ENCODE measurements around the gene PILRA. TPM values are rescaled to one million over a fixed set of nuclear protein-coding genes. Genes with fewer than 3 reads are reported as not detected.
"Not testable (repeated sequence)": the region's sequence is repeated elsewhere in the genome, so short reads cannot be mapped to it uniquely, and the experiment has no call there.

PILRA gene
- total RNA-seq, 1 donor from 2014 or later = not detected

GRCh38 chr7:100370746-100371145 lies 2.5 kb upstream of the PILRA start:
- no peak for TF ChIP-seq CTCF (IDR thresholded peaks at IDR 0.05; ENCODE audit: insufficient read depth, low read length, poor library complexity, severe bottlenecking)
- H3K27me3 ChIP-seq (ENCODE audit: control insufficient read depth, insufficient read depth, low read length) = no peaks in the 10 kb centered on the region
- H3K4me3 ChIP-seq (ENCODE audit: low read depth, low read length) = no peak overlapping the region
- H3K36me3 ChIP-seq (ENCODE audit: control insufficient read depth, insufficient read depth, low read length) = no peaks in the 10 kb centered on the region
- no peak for DNase-seq (ENCODE audit: low read depth)

GRCh38 chr7:100371561-100372171 lies 1.6 kb upstream of the PILRA start:
- TF ChIP-seq CTCF (IDR thresholded peaks at IDR 0.05; ENCODE audit: insufficient read depth, low read length, poor library complexity, severe bottlenecking) = no peak
- DNase-seq (ENCODE audit: low read depth) = no peak
- H3K36me3 ChIP-seq (ENCODE audit: control insufficient read depth, insufficient read depth, low read length) = no peaks in the 10 kb centered on the region
- H3K27me3 ChIP-seq (ENCODE audit: control insufficient read depth, insufficient read depth, low read length) = no peaks in the 10 kb centered on the region
- H3K4me3 ChIP-seq (ENCODE audit: low read depth, low read length) = no peak overlapping the region

GRCh38 chr7:100372256-100372655 lies 1.0 kb upstream of the PILRA start:
- no peak for TF ChIP-seq CTCF (IDR thresholded peaks at IDR 0.05; ENCODE audit: insufficient read depth, low read length, poor library complexity, severe bottlenecking)
- DNase-seq (ENCODE audit: low read depth) = no peak
- Histone ChIP-seq H3K27me3 (ENCODE audit: control insufficient read depth, insufficient read depth, low read length) (no peaks in the 10 kb centered on the region), H3K36me3 (ENCODE audit: control insufficient read depth, insufficient read depth, low read length) (no peaks in the 10 kb centered on the region), H3K4me3 (ENCODE audit: low read depth, low read length) (no peak overlapping the region)

GRCh38 chr7:100372694-100373093 lies 593 bp upstream of the PILRA start:
- Histone ChIP-seq H3K4me3 (ENCODE audit: low read depth, low read length) (no peak overlapping the region), H3K36me3 (ENCODE audit: control insufficient read depth, insufficient read depth, low read length) (no peaks in the 10 kb centered on the region), H3K27me3 (ENCODE audit: control insufficient read depth, insufficient read depth, low read length) (no peaks in the 10 kb centered on the region)
- DNase-seq (ENCODE audit: low read depth) = no peak
- no peak for TF ChIP-seq CTCF (IDR thresholded peaks at IDR 0.05; ENCODE audit: insufficient read depth, low read length, poor library complexity, severe bottlenecking)

GRCh38 chr7:100373870-100374598 lies 747 bp downstream of the PILRA start:
- H3K4me3 ChIP-seq (ENCODE audit: low read depth, low read length); DNase-seq (ENCODE audit: low read depth): not testable (repeated sequence)
- TF ChIP-seq CTCF (IDR thresholded peaks at IDR 0.05; ENCODE audit: insufficient read depth, low read length, poor library complexity, severe bottlenecking) = peak; percentile 29

More at GRCh38 chr7:100373870-100374598, 747 bp downstream of the PILRA start:
- not testable (repeated sequence) for H3K27me3 ChIP-seq (ENCODE audit: control insufficient read depth, insufficient read depth, low read length); H3K36me3 ChIP-seq (ENCODE audit: control insufficient read depth, insufficient read depth, low read length)
